GM12891 (cell line): ENCODE data around the gene LARP4B.

Experiments used
- DNase-seq: peaks from one replicate; pipeline ENCODE4 v3.0.0; 2011; ENCODE audit warnings: low spot score; ENCODE audit not compliant: insufficient read length
- FAIRE-seq: peaks from 2 replicates; lab custom pipeline; 2011; peaks lifted over from hg19 to GRCh38; lab: Jason Lieb, UNC
- PAX5 ChIP-seq: IDR thresholded peaks from 2 replicates; pipeline ENCODE4 v1.6.1; 2011; ENCODE audit warnings: low read length, moderate library complexity, mild to moderate bottlenecking; ENCODE audit not compliant: insufficient read depth, severe bottlenecking
- POLR2A ChIP-seq: IDR thresholded peaks from 2 replicates; pipeline ENCODE4 v1.6.1; 2011; ENCODE audit warnings: low read depth, low read length, control low read depth
- POLR2AphosphoS5 ChIP-seq: IDR thresholded peaks from 2 replicates; pipeline ENCODE4 v1.6.1; 2011; ENCODE audit warnings: low read depth, low read length, control low read depth
- POU2F2 ChIP-seq: IDR thresholded peaks from 2 replicates; pipeline ENCODE4 v1.6.1; 2011; ENCODE audit warnings: low read depth, mild to moderate bottlenecking, control low read depth, low read length, moderate library complexity
- SPI1 ChIP-seq: IDR thresholded peaks from 2 replicates; pipeline ENCODE4 v1.6.1; 2011; ENCODE audit warnings: low read depth, low read length, control low read depth
- TAF1 ChIP-seq: IDR thresholded peaks from 2 replicates; pipeline ENCODE4 v1.6.1; 2011; ENCODE audit warnings: low read depth, low read length, control low read depth

LARP4B gene

GRCh38 chr10:816958-817357 is 114.5 kb downstream of the LARP4B start:
- FAIRE-seq, result no peak

GRCh38 chr10:816091-816477 is 115.4 kb downstream of the LARP4B start:
- TF ChIP-seq TAF1, result no peak
- no peak for TF ChIP-seq POLR2A
- TF ChIP-seq POLR2AphosphoS5, result no peak
- no peak for TF ChIP-seq SPI1
- TF ChIP-seq POU2F2, result no peak
- no peak for TF ChIP-seq PAX5
- FAIRE-seq, result no peak
- no peak for DNase-seq

More at GRCh38 chr10:816958-817357, 114.5 kb downstream of the LARP4B start:
- DNase-seq, result no peak
- TF ChIP-seq TAF1 (no peak), SPI1 (no peak), POLR2A (no peak), POU2F2 (no peak), POLR2AphosphoS5 (no peak), PAX5 (no peak)

GRCh38 chr10:815338-816090 is 116.0 kb downstream of the LARP4B start:
- TF ChIP-seq SPI1, result no peak
- no peak for TF ChIP-seq POU2F2
- TF ChIP-seq PAX5, result no peak
- TF ChIP-seq POLR2A, result no peak
- TF ChIP-seq TAF1, result no peak
- no peak for TF ChIP-seq POLR2AphosphoS5
- FAIRE-seq (no peak), DNase-seq (no peak)

- DNase-seq (no peak), FAIRE-seq (no peak)
- TF ChIP-seq TAF1 (no peak), SPI1 (no peak), POLR2A (no peak), POU2F2 (no peak), POLR2AphosphoS5 (no peak), PAX5 (no peak)
Measured at GRCh38 chr10:814536-815302, 116.8 kb downstream of the LARP4B start.

GRCh38 chr10:813286-813685 is 118.2 kb downstream of the LARP4B start:
- FAIRE-seq (no peak), DNase-seq (no peak)
- TF ChIP-seq TAF1 (no peak), POU2F2 (no peak), SPI1 (no peak)

- FAIRE-seq, result no peak
- no peak for TF ChIP-seq TAF1
- TF ChIP-seq POLR2AphosphoS5, result no peak
- TF ChIP-seq POLR2A, result no peak
- no peak for TF ChIP-seq SPI1
- TF ChIP-seq POU2F2, result no peak
- TF ChIP-seq PAX5, result no peak
Measured at GRCh38 chr10:812787-813186, 118.7 kb downstream of the LARP4B start.

GRCh38 chr10:811379-812175 is 119.9 kb downstream of the LARP4B start:
- no peak for FAIRE-seq
- no peak for DNase-seq
- TF ChIP-seq PAX5, result no peak
- no peak for TF ChIP-seq TAF1
- no peak for TF ChIP-seq POLR2AphosphoS5
- TF ChIP-seq SPI1, result no peak
- no peak for TF ChIP-seq POLR2A
- TF ChIP-seq POU2F2, result no peak

More at GRCh38 chr10:812787-813186, 118.7 kb downstream of the LARP4B start:
- no peak for DNase-seq

GRCh38 chr10:810351-810846 is 121.1 kb downstream of the LARP4B start:
- FAIRE-seq (no peak), DNase-seq (no peak)
- TF ChIP-seq SPI1 (no peak), PAX5 (no peak), POU2F2 (no peak), POLR2A (no peak), TAF1 (no peak), POLR2AphosphoS5 (no peak)
